H9 (cell line): ENCODE measurements around the gene CHRNA3. TPM values are rescaled to one million over a fixed set of nuclear protein-coding genes. Genes with fewer than 3 reads are reported as not detected.

ENCODE experiments used
- DNase-seq: peaks from one replicate; pipeline ENCODE4 v3.0.0-alpha.2; 2017
- H2AFZ ChIP-seq: one replicate; pipeline ENCODE4 v1.6.1; 2013; ENCODE audit warnings: mild to moderate bottlenecking, low read length, control low read depth, moderate library complexity
- H2AK5ac ChIP-seq: 2 replicates; pipeline ENCODE4 v1.6.1; 2013; ENCODE audit warnings: low read length, control low read depth, mixed read lengths; ENCODE audit not compliant: insufficient read length
- H2BK120ac ChIP-seq: one replicate; pipeline ENCODE4 v1.6.1; 2013; ENCODE audit warnings: low read depth, mild to moderate bottlenecking, low read length, control low read depth, inconsistent platforms; ENCODE audit not compliant: poor library complexity, severe bottlenecking
- H2BK12ac ChIP-seq: 2 replicates; pipeline ENCODE4 v1.6.1; 2013; ENCODE audit warnings: low read length, control low read depth, mixed read lengths, low read depth; ENCODE audit not compliant: insufficient read length
- H2BK15ac ChIP-seq: 2 replicates; pipeline ENCODE4 v1.6.1; 2013; ENCODE audit warnings: low read depth, low read length, control low read depth
- H2BK20ac ChIP-seq: one replicate; pipeline ENCODE4 v1.6.1; 2013; ENCODE audit warnings: low read depth, mild to moderate bottlenecking, low read length, control low read depth, inconsistent platforms; ENCODE audit not compliant: poor library complexity, severe bottlenecking
- H2BK5ac ChIP-seq: 2 replicates; pipeline ENCODE4 v1.6.1; 2013; ENCODE audit warnings: low read length, control low read depth, mixed read lengths; ENCODE audit not compliant: insufficient read length
- H3K14ac ChIP-seq: 2 replicates; pipeline ENCODE4 v1.6.1; 2013; ENCODE audit warnings: low read length, control low read depth; ENCODE audit not compliant: insufficient read depth
- H3K18ac ChIP-seq: 2 replicates; pipeline ENCODE4 v1.6.1; 2013; ENCODE audit warnings: low read depth, mild to moderate bottlenecking, mixed read lengths, low read length, control low read depth; ENCODE audit not compliant: insufficient read length
- H3K23ac ChIP-seq: 2 replicates; pipeline ENCODE4 v1.6.1; 2013; ENCODE audit warnings: low read length, control low read depth, mixed read lengths, low read depth; ENCODE audit not compliant: insufficient read length
- H3K23me2 ChIP-seq: 2 replicates; pipeline ENCODE4 v1.6.1; 2013; ENCODE audit warnings: low read depth, mild to moderate bottlenecking, mixed read lengths, low read length, control low read depth; ENCODE audit not compliant: insufficient read length, poor library complexity, severe bottlenecking
- H3K27ac ChIP-seq: 2 replicates; pipeline ENCODE4 v1.5.1; 2013; ENCODE audit warnings: low read length, control low read depth, mixed read lengths, low read depth; ENCODE audit not compliant: insufficient read length
- H3K27me3 ChIP-seq: 2 replicates; pipeline ENCODE4 v1.6.1; 2013; ENCODE audit warnings: low read length, control low read depth, inconsistent platforms; ENCODE audit not compliant: insufficient read depth
- H3K4ac ChIP-seq: 2 replicates; pipeline ENCODE4 v1.6.1; 2013; ENCODE audit warnings: low read depth, mild to moderate bottlenecking, control low read depth, inconsistent platforms, low read length, moderate library complexity
- H3K4me1 ChIP-seq: 2 replicates; pipeline ENCODE4 v1.6.1; 2013; ENCODE audit warnings: low read length, control low read depth, inconsistent platforms; ENCODE audit not compliant: insufficient read depth
- H3K4me2 ChIP-seq: 2 replicates; pipeline ENCODE4 v1.6.1; 2013; ENCODE audit warnings: low read length, control low read depth, mixed read lengths; ENCODE audit not compliant: insufficient read length, insufficient read depth
- H3K56ac ChIP-seq: 2 replicates; pipeline ENCODE4 v1.6.1; 2013; ENCODE audit warnings: low read depth, mild to moderate bottlenecking, mixed read lengths, low read length, control low read depth; ENCODE audit not compliant: insufficient read length
- H3K79me1 ChIP-seq: 2 replicates; pipeline ENCODE4 v1.6.1; 2013; ENCODE audit warnings: low read depth, mild to moderate bottlenecking, moderate library complexity, low read length, control low read depth, inconsistent platforms; ENCODE audit not compliant: insufficient read depth, poor library complexity, severe bottlenecking
- H3K79me2 ChIP-seq: 2 replicates; pipeline ENCODE4 v1.6.1; 2013; ENCODE audit warnings: low read length, control low read depth, inconsistent platforms; ENCODE audit not compliant: insufficient read depth
- H3K9ac ChIP-seq: 2 replicates; pipeline ENCODE4 v1.6.1; 2013; ENCODE audit warnings: low read length, control low read depth, mixed read lengths; ENCODE audit not compliant: insufficient read length; ENCODE audit errors: extremely low read depth
- H3K9me3 ChIP-seq: one replicate; pipeline ENCODE4 v1.6.1; 2013; ENCODE audit warnings: low read depth, low read length, inconsistent platforms; ENCODE audit not compliant: control insufficient read depth
- H3T11ph ChIP-seq: one replicate; pipeline ENCODE4 v1.6.1; 2013; ENCODE audit warnings: mild to moderate bottlenecking, low read length, control low read depth, inconsistent platforms
- H4K20me1 ChIP-seq: one replicate; pipeline ENCODE4 v1.6.1; 2013; ENCODE audit not compliant: control insufficient read depth, insufficient read length, insufficient read depth
- H4K5ac ChIP-seq: 2 replicates; pipeline ENCODE4 v1.6.1; 2013; ENCODE audit warnings: low read depth, mild to moderate bottlenecking, mixed read lengths, low read length, control low read depth; ENCODE audit not compliant: insufficient read length
- H4K8ac ChIP-seq: replicated peaks from 2 replicates; pipeline ENCODE4 v1.6.1; 2013; ENCODE audit warnings: low read length, control low read depth, mixed read lengths, low read depth; ENCODE audit not compliant: insufficient read length
- H4K91ac ChIP-seq: 2 replicates; pipeline ENCODE4 v1.6.1; 2013; ENCODE audit warnings: low read depth, mild to moderate bottlenecking, moderate library complexity, mixed read lengths, low read length, control low read depth; ENCODE audit not compliant: insufficient read length
- H3K27ac Mint-ChIP-seq, 3 experiments: 2 replicates in 2 of 3; 3 replicates in 1 of 3; pipeline ENCODE4 v1.8.0; 2020 to 2021; ENCODE audit warnings: mixed read lengths in 3 of 3, mild to moderate bottlenecking in 1 of 3, moderate library complexity in 1 of 3
- H3K27me3 Mint-ChIP-seq: 2 replicates; pipeline ENCODE4 v1.8.0; 2021; ENCODE audit warnings: low read depth, mild to moderate bottlenecking, moderate library complexity, mixed read lengths
- H3K36me3 Mint-ChIP-seq, 3 experiments: 2 replicates in 2 of 3; 3 replicates in 1 of 3; pipeline ENCODE4 v1.8.0; 2020 to 2021; ENCODE audit warnings: low read depth in 3 of 3, mixed read lengths in 3 of 3; ENCODE audit not compliant: insufficient read depth in 1 of 3
- H3K4me1 Mint-ChIP-seq, 2 experiments: 2 replicates each; pipeline ENCODE4 v1.8.0; 2020; ENCODE audit warnings: mixed read lengths in 2 of 2
- H3K4me3 Mint-ChIP-seq, 2 experiments: 2 replicates in 1 of 2; 3 replicates in 1 of 2; pipeline ENCODE4 v1.8.0; 2020 to 2021; ENCODE audit warnings: mild to moderate bottlenecking in 2 of 2, mixed read lengths in 2 of 2, moderate library complexity in 1 of 2
- H3K9me3 Mint-ChIP-seq, 2 experiments: 2 replicates in 1 of 2; 3 replicates in 1 of 2; pipeline ENCODE4 v1.8.0; 2020; ENCODE audit warnings: mild to moderate bottlenecking in 2 of 2, mixed read lengths in 2 of 2, moderate library complexity in 1 of 2
- CTCF ChIP-seq: fragments of 200-600 bp; sonication (generic); conservative IDR thresholded peaks from 3 replicates; pipeline ENCODE4 v1.8.0; 2021; ENCODE audit warnings: antibody characterized with exemption, mild to moderate bottlenecking
- WGBS: extraction: QIAGEN DNeasy Blood & Tissue Kit; methylation state at CpG from one replicate; pipeline ENCODE4 v1.1.7; 2013; ENCODE audit warnings: missing lambda C conversion rate, low lambda C conversion rate, mixed read lengths; ENCODE audit not compliant: insufficient read length; ENCODE audit errors: extremely low coverage; 5-methylcytosine and 5-hydroxymethylcytosine counted together
- total RNA-seq: library from RNA; stranded (reverse); gene quantifications from 2 replicates; pipeline ENCODE4 v1.2.1, GENCODE V29; 2021

The CHRNA3 gene
- total RNA-seq, 1 experiment from 2014 or later: 0.81 TPM

DNA sequence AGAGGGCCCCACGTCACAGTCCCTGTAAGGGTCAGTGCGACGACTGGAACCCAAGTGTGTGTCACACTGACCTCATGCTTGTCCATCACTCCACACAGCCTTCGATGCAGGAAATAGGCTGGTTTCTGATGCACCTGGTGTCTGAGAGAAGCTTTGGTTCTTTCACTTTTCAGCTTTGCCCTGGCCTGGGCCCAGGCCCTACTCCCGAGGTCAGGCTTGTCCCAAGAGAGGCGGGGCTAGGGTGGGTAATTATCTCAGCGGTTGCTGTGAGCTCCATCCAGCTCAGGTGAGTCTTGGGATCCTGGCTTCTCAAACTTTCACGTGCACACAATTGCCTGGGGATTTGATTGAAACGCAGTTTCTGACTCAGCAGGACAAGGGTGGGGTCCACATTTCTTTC, 39.8 kb upstream of the CHRNA3 start:
- Histone ChIP-seq H3K79me2 (no peaks in the 10 kb centered on the region), H2BK5ac (no peak overlapping the region), H2BK12ac (no peak overlapping the region), H3K27ac (no peak overlapping the region), H3K9me3 (no peaks in the 10 kb centered on the region), H2AK5ac (no peak overlapping the region), H3K79me1 (no peaks in the 10 kb centered on the region), H4K8ac (no peak overlapping the region), H3K18ac (no peak overlapping the region), H3K4me1 (no peaks in the 10 kb centered on the region), H2BK120ac (no peak overlapping the region), H3T11ph (no peak overlapping the region), H4K91ac (no peak overlapping the region), H3K4ac (no peak overlapping the region), H4K5ac (no peak overlapping the region), H2BK20ac (no peak overlapping the region), H2BK15ac (no peak overlapping the region), H3K27me3 (no peaks in the 10 kb centered on the region), H2AFZ (no peak overlapping the region), H3K23ac (no peak overlapping the region), H3K56ac (no peak overlapping the region), H3K9ac (no peak overlapping the region), H3K4me2 (no peak overlapping the region), H3K23me2 (peaks cover 4% of the 10 kb centered on the region), H4K20me1 (no peaks in the 10 kb centered on the region), H3K14ac (no peak overlapping the region)
- WGBS: no CpG with 5 or more reads among the region's 9 CpGs
- Mint-ChIP-seq H3K4me1 (peaks cover 3% of the 10 kb centered on the region in 2 experiments; a peak in 2 of 4 replicates), H3K4me3 (no peak overlapping the region), H3K27ac (no peak overlapping the region), H3K9me3 (no peaks in the 10 kb centered on the region; a peak in 1 of 5 replicates), H3K27me3 (peaks cover under 1% of the 10 kb centered on the region), H3K36me3 (no peaks in the 10 kb centered on the region)
- no peak for TF ChIP-seq CTCF
- no peak for DNase-seq
